B cell (primary cell): Measurements from ENCODE around the gene RASL10A.

ENCODE experiments used
- CTCF ChIP-seq: fragments of 200-600 bp; IDR thresholded peaks from one replicate; pipeline ENCODE4 v1.8.0; 2022; ENCODE audit warnings: antibody characterized with exemption, mild to moderate bottlenecking
- EZH2 ChIP-seq: IDR thresholded peaks from 2 replicates; pipeline ENCODE4 v1.6.1; 2012; ENCODE audit warnings: borderline replicate concordance, low read depth, mild to moderate bottlenecking, moderate library complexity, low read length; ENCODE audit not compliant: insufficient read depth, poor library complexity, severe bottlenecking

GRCh38 chr22:29315286-29316140 lies at the start of gene RASL10A:
- TF ChIP-seq CTCF, result no peak
- no peak for TF ChIP-seq EZH2
